Activated T-cell treated with anti-CD3 and anti-CD28 coated beads for 48 hours (primary cell): ENCODE data around the gene FREM2.

Experiments used
- DNase-seq: peaks from one replicate; pipeline ENCODE4 v3.0.0-alpha.2; 2020; ENCODE audit warnings: low read depth

The FREM2 gene, protein sequence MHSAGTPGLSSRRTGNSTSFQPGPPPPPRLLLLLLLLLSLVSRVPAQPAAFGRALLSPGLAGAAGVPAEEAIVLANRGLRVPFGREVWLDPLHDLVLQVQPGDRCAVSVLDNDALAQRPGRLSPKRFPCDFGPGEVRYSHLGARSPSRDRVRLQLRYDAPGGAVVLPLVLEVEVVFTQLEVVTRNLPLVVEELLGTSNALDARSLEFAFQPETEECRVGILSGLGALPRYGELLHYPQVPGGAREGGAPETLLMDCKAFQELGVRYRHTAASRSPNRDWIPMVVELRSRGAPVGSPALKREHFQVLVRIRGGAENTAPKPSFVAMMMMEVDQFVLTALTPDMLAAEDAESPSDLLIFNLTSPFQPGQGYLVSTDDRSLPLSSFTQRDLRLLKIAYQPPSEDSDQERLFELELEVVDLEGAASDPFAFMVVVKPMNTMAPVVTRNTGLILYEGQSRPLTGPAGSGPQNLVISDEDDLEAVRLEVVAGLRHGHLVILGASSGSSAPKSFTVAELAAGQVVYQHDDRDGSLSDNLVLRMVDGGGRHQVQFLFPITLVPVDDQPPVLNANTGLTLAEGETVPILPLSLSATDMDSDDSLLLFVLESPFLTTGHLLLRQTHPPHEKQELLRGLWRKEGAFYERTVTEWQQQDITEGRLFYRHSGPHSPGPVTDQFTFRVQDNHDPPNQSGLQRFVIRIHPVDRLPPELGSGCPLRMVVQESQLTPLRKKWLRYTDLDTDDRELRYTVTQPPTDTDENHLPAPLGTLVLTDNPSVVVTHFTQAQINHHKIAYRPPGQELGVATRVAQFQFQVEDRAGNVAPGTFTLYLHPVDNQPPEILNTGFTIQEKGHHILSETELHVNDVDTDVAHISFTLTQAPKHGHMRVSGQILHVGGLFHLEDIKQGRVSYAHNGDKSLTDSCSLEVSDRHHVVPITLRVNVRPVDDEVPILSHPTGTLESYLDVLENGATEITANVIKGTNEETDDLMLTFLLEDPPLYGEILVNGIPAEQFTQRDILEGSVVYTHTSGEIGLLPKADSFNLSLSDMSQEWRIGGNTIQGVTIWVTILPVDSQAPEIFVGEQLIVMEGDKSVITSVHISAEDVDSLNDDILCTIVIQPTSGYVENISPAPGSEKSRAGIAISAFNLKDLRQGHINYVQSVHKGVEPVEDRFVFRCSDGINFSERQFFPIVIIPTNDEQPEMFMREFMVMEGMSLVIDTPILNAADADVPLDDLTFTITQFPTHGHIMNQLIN (N-terminal part only)

GRCh38 chr13:38686577-38687245 lies at the start of gene FREM2:
TSS of gene FREM2 (plus strand) at chr13:38687077. CDS start at chr13:38687345, 268 bp downstream.
- DNase-seq = no peak

DNA sequence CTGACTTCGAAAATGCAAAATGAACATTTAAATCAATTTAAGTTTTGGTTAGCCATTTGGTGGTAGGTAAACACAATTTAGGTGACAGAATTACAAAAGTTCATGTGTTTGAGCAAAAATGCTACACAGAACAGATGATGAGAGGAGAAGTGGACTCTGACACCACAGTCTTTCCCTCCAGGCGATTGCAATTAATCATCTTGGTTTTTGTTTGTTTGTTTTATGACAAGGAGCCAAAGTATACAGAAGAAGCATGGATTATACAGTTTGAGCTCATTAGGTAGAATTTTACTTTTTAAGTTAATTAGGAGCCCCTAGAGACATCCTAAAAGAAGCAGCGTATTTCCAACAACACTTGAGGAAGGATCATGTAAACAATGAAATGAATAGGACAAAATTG lies 49.3 kb upstream of the FREM2 start:
- no peak for DNase-seq

DNA sequence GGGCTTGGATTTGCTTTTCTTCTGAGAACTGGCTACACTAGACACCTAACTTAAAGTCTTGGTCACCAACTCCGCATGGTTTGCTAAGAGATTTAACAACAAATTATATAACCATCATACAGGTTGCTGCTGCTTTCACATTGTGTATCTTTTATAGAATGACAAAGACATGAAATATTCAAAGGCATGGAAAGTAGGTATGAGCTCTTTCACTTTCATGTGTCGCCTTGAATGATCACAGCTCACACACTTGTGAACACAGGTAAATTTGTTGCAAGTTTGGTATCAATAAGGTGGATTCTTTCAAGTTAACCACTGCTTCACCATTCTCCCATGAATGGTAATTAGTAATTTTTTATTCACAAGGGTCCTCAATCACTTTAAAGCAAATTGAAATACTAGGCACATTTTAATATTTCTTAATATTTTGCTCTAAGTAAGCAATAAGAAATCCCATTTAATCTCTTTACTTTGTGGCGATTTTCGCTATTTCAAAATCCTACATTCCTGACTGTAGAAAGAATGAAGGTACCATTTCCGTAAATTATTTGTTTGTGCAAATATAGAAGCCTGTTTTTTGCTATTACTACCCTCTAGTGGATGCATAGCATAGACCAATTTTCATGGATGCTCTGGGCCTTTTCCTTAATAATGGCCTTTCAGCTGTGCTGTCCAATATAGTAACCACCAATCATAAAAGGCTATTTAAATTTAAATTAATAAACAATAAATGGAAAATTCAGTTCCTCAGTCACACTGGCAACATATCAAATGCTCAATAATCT lies 45.5 kb upstream of the FREM2 start:
- DNase-seq = no peak

GRCh38 chr13:38647312-38647711 lies 39.6 kb upstream of the FREM2 start:
- no peak for DNase-seq

DNA sequence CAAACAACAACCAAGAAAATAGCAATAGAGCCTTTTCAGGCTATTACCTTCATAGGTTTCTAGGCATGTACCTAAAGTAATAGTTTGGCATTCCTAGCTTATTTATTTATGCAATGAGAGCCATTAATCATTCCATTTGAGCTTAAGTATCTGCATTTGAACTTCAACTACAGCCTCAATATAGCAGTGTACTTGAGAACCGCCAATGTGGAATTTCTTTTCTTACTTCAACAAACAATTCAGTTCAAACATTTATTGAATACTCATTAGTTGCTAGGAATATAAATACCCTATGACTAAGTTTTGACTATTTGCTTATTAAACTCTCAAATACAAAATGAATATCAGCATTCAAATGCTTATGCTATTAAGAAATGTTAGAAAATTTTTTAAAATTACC lies 38.0 kb upstream of the FREM2 start:
- DNase-seq = no peak

DNA sequence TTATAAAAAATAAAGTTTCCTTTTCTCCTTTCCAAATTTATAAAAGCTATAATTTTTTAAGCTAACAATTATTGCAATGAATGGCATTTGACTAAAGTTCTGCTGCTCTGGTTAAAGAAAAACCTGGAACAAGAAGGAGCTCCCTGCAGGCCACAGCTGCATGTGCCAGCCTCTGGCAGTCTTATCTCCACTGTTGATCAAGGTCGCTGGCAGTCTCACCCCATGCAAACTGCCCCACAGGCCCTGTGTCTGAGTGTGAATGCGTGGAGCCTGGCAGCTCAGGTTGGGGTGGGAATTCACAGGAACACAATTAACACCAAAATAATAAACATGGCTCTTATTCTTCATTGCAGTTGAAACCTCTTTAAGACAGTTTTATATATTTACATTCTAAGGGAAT lies 30.2 kb upstream of the FREM2 start:
- DNase-seq = no peak

GRCh38 chr13:38657191-38657590 lies 29.7 kb upstream of the FREM2 start:
- DNase-seq = no peak

DNA sequence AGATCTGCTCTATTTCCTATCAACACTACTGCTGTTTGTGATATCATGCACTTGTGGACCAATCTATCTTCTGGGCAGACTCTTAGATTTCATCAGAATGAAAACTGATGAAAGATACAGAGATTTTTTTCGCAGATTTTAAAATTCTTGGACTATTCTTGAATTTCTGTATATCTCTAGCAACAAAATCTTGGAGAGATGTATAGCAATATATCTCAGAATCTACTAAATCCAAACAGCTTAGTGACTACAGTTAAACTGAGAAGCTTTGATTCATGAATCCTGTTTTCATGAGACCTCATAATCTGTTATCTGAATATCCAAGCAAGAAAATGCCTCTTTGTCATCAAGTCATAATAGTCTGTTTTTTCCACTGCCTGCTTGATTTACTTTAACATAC lies 28.0 kb upstream of the FREM2 start:
- no peak for DNase-seq

- DNase-seq = no peak
Observed at GRCh38 chr13:38661010-38661675, 25.7 kb upstream of the FREM2 start.

GRCh38 chr13:38662362-38662761 lies 24.5 kb upstream of the FREM2 start:
- DNase-seq = no peak

DNA sequence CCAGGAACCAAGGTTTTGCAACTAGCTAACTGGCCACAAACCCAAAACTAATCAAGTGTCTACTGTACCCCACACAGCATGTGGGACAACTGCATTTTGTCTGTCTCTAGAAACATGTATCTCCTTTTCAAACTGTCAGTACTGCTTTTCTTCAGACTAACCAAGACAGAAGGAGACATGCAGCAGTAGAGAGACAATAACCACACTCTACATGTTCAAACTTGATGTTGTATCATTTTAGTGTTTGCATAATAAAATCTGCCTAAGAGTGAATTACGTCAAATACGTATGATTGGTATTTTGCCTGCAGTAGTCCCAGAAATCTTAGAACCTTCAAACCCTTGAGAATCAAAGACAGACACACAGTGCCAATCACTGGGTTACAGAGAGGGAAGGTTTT lies 22.0 kb upstream of the FREM2 start:
- no peak for DNase-seq

DNA sequence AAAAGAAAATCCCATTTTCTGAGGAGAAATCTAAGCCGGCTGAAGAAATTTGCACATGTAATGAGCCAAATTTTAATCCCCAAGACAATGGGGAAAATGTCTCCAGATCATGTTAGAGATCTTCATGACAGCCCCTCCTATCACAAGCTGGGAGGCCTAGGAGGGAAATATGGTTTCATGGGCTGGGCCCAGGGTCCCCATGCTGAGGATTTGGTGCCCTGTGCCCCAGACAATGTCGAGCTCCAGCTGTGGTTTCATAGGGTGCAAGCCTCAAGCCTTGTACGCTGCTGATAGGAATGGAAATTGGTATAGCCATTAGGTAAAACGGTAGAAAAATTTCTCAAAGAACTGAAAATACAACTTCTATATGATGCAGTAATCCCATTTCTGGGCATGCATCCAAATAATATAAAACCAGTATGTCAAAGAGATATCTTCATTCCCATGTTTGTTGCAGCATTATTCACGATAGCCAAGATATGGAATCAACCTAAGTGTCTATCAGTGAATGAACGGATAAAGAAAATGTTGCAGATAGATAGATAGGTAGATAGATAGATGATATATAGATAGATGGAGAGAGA lies 19.3 kb upstream of the FREM2 start:
- no peak for DNase-seq

DNA sequence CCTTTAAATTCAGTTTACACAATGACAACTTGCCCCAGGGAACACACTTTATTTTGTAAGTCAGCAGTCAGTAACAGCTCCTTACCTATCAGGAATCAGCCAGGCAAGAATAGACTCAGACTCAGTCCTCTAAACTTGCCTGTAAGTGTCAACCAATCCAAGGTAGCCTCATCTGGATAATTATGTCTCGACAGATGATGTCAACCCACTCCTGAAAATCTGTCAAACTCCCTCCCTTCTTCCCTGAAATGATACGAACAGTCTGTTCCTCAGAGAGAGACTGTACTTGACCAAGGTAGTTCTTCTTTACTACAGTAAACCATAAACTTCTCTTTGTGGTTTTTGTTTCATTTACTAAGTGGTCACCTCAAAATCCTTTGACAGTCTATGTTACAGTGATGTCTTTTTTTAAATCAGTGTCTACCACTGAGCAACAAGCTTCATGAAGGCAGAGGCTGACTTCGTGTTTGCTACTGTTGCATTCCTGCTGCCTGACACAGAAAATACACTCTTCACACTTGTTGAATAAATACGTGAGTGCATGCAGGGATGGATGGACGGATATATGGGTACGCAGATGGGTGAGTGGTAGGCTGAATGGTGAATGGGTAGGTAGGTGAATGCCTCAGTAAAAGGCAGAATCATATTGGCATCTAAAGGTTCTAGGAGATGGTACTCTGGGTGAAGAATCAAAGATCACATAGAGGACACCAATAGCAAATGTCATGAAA lies 17.5 kb upstream of the FREM2 start:
- no peak for DNase-seq

GRCh38 chr13:38670627-38671026 lies 16.2 kb upstream of the FREM2 start:
- DNase-seq = no peak

DNA sequence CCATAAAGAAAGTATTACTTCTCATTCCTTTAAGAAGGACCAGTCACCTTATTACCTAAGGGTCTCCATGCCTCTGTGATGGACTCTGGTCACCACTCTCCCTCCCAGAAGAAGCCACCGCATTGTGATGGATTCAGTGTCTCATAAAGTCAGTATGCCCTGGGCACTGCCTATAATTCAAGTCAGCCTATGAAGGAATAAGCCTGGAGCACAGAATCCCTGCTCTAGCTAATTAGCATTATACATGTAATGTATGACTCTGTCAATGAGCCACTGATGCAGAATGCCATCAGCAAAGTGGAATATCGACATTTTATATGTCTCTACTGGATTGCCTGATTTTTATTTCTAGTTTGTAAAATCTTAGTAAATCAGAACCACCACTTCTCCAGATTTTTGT lies 14.9 kb upstream of the FREM2 start:
- no peak for DNase-seq

GRCh38 chr13:38674208-38674607 lies 12.7 kb upstream of the FREM2 start:
- no peak for DNase-seq

- DNase-seq = no peak
Observed at GRCh38 chr13:38680912-38681311, 6.0 kb upstream of the FREM2 start.

GRCh38 chr13:38684714-38685113 lies 2.2 kb upstream of the FREM2 start:
- no peak for DNase-seq

DNA sequence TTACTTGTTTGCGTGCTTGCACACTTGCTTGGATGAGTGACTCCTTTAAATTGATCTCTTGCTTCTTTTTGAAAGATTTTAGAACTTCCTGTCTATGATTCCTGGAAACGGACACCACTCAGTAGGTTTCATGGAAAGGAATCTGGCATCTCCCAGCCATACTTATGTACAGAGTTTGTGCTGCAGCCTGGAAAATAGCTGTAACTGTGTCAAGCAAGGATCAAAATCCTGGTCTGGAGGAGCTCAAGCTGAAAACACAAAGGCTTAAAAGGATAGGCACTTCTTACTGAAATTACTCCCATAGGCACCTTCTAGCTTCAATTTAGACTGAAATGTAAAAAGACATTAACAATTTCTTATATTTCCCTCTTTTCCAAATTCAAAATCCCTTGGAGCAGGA lies 1.4 kb upstream of the FREM2 start:
- no peak for DNase-seq
